Fibroblast of lung (primary cell): Measurements from ENCODE around the gene ANKRD65. TPM values are rescaled to one million over a fixed set of nuclear protein-coding genes. Genes with fewer than 3 reads are reported as not detected.

Experiments used
- DNase-seq, 2 donors: peaks; one replicate each; pipeline versions ENCODE4 v3.0.0 to v3.0.0-alpha.2; 2010; ENCODE audit warnings: low read depth in 2 of 2
- H2AFZ ChIP-seq: 2 replicates; pipeline ENCODE4 v1.5.1; 2012; ENCODE audit warnings: low read length, control low read depth, inconsistent platforms
- H3K27ac ChIP-seq: 2 replicates; pipeline ENCODE4 v1.5.1; 2011; ENCODE audit warnings: low read length, control low read depth; ENCODE audit not compliant: insufficient read depth
- H3K27me3 ChIP-seq: 2 replicates; pipeline ENCODE4 v1.5.1; 2011; ENCODE audit warnings: mild to moderate bottlenecking, low read length; ENCODE audit not compliant: control insufficient read depth, insufficient read depth
- H3K36me3 ChIP-seq: 2 replicates; pipeline ENCODE4 v1.5.1; 2011; ENCODE audit warnings: low read length; ENCODE audit not compliant: control insufficient read depth, insufficient read depth
- H3K4me1 ChIP-seq: 2 replicates; pipeline ENCODE4 v1.5.1; 2011; ENCODE audit warnings: low read length; ENCODE audit not compliant: control insufficient read depth, insufficient read depth; ENCODE audit errors: extremely low read depth
- H3K4me2 ChIP-seq: 2 replicates; pipeline ENCODE4 v1.5.1; 2011; ENCODE audit warnings: low read length, control low read depth; ENCODE audit not compliant: insufficient read depth; ENCODE audit errors: extremely low read depth
- H3K4me3 ChIP-seq, 4 experiments: fragments of 200-600 bp in 1 of 4; sonication (generic) in 1 of 4; replicated peaks in 1 of 4; 2 replicates each; pipeline ENCODE4 v1.5.1; 2011 to 2016; ENCODE audit warnings: low read length in 4 of 4, low read depth in 3 of 4, mild to moderate bottlenecking in 3 of 4, control low read depth in 2 of 4, inconsistent platforms in 1 of 4, mixed read lengths in 1 of 4; ENCODE audit not compliant: insufficient read depth in 1 of 4; ENCODE audit errors: control extremely low read depth in 1 of 4
- H3K79me2 ChIP-seq: 2 replicates; pipeline ENCODE4 v1.5.1; 2012; ENCODE audit warnings: mild to moderate bottlenecking, low read length, inconsistent platforms; ENCODE audit not compliant: control insufficient read depth, insufficient read depth
- H3K9ac ChIP-seq: 2 replicates; pipeline ENCODE4 v1.5.1; 2011; ENCODE audit warnings: mild to moderate bottlenecking, low read length, control low read depth; ENCODE audit not compliant: insufficient read depth
- H3K9me3 ChIP-seq: 2 replicates; pipeline ENCODE4 v1.5.1; 2012; ENCODE audit warnings: low read depth, low read length; ENCODE audit not compliant: control insufficient read depth, insufficient read depth
- H4K20me1 ChIP-seq: 2 replicates; pipeline ENCODE4 v1.5.1; 2011; ENCODE audit warnings: low read length; ENCODE audit not compliant: control insufficient read depth, insufficient read depth; ENCODE audit errors: extremely low read depth
- EZH2 ChIP-seq: IDR thresholded peaks from 2 replicates; pipeline ENCODE4 v1.5.1; 2012; ENCODE audit warnings: low read length, control low read depth, mild to moderate bottlenecking; ENCODE audit errors: missing control alignments
- polyA plus RNA-seq, 2 donors: library from polyadenylated mRNA; depleted of rRNA in 1 of 2; stranded (reverse) in 1 of 2; unstranded in 1 of 2; fragments of >200 nt; gene quantifications; 2 replicates each; pipeline ENCODE4 v1.2.1, GENCODE V29; 2011 to 2012; ENCODE audit warnings: missing spikeins in 1 of 2
- total RNA-seq: library from RNA; depleted of rRNA; stranded (reverse); fragments of >200 nt; gene quantifications from 2 replicates; pipeline ENCODE4 v1.2.1, GENCODE V29; 2014
- TF ChIP-seq, protein P1 (sequence below), 2 donors: IDR thresholded peaks in 1 of 2; conservative IDR thresholded peaks in 1 of 2; 1 replicate in 1 of 2; 2 replicates in 1 of 2; pipeline ENCODE4 v1.5.1; 2011 to 2012; ENCODE audit warnings: low read length in 2 of 2, control low read depth in 1 of 2, inconsistent platforms in 1 of 2, low read depth in 1 of 2, mild to moderate bottlenecking in 1 of 2

The ANKRD65 gene
- total and polyA plus RNA-seq, 2 donors (not counting 1 experiment from before 2014, with no cell fraction given), result 0.84 to 2.0 TPM

DNA sequence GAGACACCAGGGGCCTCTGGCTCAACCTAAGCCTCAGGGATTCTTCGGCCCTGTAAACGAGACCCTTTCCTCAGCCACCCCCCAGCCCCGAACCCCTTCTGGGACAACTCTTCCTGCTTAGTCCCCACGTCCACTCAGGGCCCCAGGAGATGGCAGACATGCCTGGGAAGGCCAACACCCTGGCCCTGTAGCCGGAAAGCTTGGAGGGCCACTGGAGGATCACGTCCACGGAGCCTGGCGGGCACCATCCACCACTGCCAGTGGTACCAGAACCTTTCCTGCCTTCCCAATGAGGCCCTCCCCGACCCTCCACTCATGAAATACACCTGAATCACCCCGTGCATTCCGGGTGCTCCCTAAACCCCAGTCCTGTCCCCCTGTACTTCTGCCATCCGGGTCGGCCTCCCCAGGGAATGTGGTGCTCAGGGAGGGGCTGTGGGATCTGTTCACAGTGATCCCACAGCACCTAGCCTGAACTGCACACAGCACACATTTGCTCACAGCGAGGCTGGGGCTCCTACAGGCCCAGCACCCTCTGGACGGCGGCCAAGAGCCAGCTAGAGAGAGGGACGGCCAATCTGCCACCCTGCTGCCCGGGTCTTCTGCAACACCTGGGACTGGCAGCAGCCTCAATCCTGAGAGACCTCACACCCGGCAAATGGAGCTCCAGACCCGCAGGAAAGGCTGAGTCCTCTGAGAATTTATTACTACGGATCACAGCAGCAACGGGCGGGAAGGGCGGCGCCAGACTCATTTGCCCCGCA lies 47.8 kb downstream of the ANKRD65 start:
- no peaks in the 10 kb centered on the region for H3K9me3 ChIP-seq

DNA sequence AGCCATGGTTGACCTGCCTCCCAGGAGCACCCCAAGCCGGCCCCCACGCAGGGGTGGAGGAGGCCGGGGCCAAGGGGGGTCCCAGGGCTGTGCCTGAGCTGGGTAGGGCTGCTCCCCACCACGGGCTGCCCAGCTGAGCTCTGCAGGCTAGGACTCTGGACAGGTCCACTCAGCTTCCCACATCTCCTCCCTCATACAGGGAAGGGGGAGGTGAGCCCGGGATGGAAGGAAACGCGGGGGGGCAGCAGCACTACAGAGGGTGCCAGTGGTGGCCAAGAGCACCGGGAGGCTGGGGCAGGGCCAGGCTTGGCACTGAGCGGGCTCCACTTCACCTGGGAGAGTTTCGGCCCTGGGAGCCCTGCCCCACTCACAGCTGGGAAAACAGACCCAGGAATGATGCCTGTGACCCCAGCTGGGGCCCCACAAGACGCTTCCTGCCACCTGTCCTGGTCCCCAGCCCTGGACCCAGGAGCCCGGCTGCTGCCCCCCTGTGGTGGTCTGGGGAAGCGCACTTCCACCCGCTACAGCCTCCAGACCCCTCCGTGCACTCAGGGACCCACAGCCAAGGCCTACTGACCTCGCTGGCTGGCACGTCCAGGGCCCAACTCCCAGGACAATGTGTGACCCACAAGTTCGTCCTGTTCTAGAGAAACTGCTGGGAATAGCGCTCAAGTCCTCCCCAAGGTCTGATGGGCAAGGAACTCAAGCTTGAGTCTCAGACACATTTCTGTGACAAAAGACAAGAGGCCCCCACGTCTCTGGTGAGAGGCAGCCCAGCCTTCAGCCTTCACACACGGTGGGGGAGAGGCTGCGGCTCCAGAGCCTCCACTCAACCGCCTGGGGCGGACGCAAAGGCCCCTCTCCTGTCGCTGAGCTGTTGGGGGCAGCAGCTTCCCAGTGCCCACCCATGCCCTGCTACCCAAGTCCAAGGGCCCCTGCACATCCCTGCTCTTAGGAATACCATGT lies 49.0 kb downstream of the ANKRD65 start:
- Histone ChIP-seq H3K9ac (no peak overlapping the region), H4K20me1 (no peaks in the 10 kb centered on the region), H3K4me3 (no peak overlapping the region), H3K79me2 (peaks cover 26% of the 10 kb centered on the region), H3K27ac (peak overlapping the region; percentile 28), H3K4me1 (peaks cover 15% of the 10 kb centered on the region), H3K9me3 (peaks cover 3% of the 10 kb centered on the region), H3K36me3 (peaks cover 17% of the 10 kb centered on the region), H3K4me2 (peak overlapping the region; percentile 54), H2AFZ (no peak overlapping the region), H3K27me3 (no peaks in the 10 kb centered on the region)
- peak; percentile 25 to 55 for DNase-seq
- TF ChIP-seq, protein P1, sequence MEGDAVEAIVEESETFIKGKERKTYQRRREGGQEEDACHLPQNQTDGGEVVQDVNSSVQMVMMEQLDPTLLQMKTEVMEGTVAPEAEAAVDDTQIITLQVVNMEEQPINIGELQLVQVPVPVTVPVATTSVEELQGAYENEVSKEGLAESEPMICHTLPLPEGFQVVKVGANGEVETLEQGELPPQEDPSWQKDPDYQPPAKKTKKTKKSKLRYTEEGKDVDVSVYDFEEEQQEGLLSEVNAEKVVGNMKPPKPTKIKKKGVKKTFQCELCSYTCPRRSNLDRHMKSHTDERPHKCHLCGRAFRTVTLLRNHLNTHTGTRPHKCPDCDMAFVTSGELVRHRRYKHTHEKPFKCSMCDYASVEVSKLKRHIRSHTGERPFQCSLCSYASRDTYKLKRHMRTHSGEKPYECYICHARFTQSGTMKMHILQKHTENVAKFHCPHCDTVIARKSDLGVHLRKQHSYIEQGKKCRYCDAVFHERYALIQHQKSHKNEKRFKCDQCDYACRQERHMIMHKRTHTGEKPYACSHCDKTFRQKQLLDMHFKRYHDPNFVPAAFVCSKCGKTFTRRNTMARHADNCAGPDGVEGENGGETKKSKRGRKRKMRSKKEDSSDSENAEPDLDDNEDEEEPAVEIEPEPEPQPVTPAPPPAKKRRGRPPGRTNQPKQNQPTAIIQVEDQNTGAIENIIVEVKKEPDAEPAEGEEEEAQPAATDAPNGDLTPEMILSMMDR (conservative IDR thresholded peaks at IDR 0.05 in 1 of 2, IDR thresholded peaks at IDR 0.05 in 1 of 2; ENCODE audit: low read depth in 1 of 2, low read length in 2 of 2), result peak; percentile 82 to 84
- no peak for TF ChIP-seq EZH2

More for the DNA sequence above, 47.8 kb downstream of the ANKRD65 start:
- Histone ChIP-seq H3K27me3 (no peaks in the 10 kb centered on the region), H3K4me2 (peak overlapping the region; percentile 86), H3K4me3 (peak overlapping the region in 2 of 4 experiments; percentile 10 to 72), H2AFZ (no peak overlapping the region), H3K27ac (no peak overlapping the region), H3K36me3 (peaks cover 17% of the 10 kb centered on the region), H4K20me1 (no peaks in the 10 kb centered on the region), H3K4me1 (peaks cover 15% of the 10 kb centered on the region), H3K79me2 (peaks cover 26% of the 10 kb centered on the region), H3K9ac (no peak overlapping the region)
- no peak for DNase-seq
- TF ChIP-seq, protein P1 (conservative IDR thresholded peaks at IDR 0.05 in 1 of 2, IDR thresholded peaks at IDR 0.05 in 1 of 2; ENCODE audit: low read depth in 1 of 2, low read length in 2 of 2), result no peak
- TF ChIP-seq EZH2, result no peak

DNA sequence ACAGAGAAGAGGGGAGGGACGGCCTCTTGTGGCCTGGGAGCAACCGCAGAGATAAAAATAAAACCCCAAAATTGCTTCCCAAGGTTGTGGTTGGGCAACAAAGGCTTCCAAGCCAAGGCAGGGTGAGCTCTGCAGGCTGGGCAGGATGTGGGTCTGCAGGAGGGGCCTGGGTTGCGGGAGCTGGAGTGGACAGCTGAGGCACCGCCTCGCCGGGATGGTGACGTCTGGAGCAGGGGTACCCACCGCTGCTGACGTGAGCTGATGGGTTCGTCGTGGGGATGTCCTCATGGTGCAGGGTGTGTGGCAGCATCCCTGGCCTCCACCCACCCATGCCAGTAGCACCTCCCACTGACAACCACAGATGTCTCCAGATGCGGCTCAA lies 49.7 kb downstream of the ANKRD65 start:
- Histone ChIP-seq H3K9ac (no peak overlapping the region), H3K27me3 (no peaks in the 10 kb centered on the region), H3K79me2 (peaks cover 26% of the 10 kb centered on the region), H3K4me3 (no peak overlapping the region), H3K36me3 (peaks cover 13% of the 10 kb centered on the region), H4K20me1 (no peaks in the 10 kb centered on the region), H3K9me3 (peaks cover 4% of the 10 kb centered on the region), H3K27ac (peak overlapping the region; percentile 28), H3K4me2 (no peak overlapping the region), H3K4me1 (peaks cover 15% of the 10 kb centered on the region), H2AFZ (no peak overlapping the region)
- DNase-seq, result no peak
- no peak for TF ChIP-seq EZH2
- TF ChIP-seq, protein P1 (conservative IDR thresholded peaks at IDR 0.05 in 1 of 2, IDR thresholded peaks at IDR 0.05 in 1 of 2; ENCODE audit: low read depth in 1 of 2, low read length in 2 of 2), result no peak
